ENCODE results near the gene GAB2.

Gene GAB2

DNA sequence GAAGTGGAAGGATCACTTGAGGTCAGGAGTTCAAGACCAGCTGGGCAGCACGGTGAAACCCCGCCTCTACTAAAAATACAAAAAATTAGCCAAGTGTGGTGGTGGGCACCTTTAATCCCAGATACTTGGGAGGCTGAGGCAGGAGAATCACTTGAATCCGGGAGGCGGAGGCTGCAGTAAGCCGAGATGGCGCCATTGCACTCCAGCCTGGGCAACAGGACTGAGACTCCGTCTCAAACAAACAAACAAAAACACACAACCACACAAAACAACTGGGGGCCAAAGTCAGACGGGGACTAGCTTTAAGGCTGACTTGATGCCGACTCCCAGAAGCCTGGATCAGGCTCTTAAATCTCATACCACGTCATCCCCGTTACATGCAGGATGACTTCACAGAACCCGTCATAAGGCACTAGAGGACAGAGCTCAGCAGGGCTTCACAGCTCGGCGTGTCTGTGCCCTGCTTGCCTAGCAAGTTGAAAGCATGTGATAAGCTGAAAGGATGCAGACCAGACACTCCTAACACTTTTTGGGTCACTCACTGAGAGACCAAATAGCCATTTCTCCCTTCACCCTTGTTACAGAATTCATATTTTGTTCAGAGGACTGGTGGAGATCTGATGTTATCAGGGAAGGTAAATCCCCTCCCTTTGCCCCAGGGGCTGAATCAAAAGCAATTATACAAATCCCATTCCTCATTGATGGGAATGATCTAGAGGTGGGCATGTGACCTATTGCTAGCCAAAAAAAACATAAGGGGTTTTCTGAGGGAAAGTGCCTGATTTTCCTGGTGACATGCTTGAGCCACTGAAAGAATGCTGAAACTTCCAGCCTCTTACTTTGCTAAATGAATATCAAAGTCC lies 65.4 kb downstream of the GAB2 start:
- DNase-seq (ENCODE audit: extremely low read depth, insufficient read length) = no peak
- no peak overlapping the region for H3K4me3 ChIP-seq (replicated peaks; ENCODE audit: low read depth, low read length)
- TF ChIP-seq, protein P1, sequence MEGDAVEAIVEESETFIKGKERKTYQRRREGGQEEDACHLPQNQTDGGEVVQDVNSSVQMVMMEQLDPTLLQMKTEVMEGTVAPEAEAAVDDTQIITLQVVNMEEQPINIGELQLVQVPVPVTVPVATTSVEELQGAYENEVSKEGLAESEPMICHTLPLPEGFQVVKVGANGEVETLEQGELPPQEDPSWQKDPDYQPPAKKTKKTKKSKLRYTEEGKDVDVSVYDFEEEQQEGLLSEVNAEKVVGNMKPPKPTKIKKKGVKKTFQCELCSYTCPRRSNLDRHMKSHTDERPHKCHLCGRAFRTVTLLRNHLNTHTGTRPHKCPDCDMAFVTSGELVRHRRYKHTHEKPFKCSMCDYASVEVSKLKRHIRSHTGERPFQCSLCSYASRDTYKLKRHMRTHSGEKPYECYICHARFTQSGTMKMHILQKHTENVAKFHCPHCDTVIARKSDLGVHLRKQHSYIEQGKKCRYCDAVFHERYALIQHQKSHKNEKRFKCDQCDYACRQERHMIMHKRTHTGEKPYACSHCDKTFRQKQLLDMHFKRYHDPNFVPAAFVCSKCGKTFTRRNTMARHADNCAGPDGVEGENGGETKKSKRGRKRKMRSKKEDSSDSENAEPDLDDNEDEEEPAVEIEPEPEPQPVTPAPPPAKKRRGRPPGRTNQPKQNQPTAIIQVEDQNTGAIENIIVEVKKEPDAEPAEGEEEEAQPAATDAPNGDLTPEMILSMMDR (IDR thresholded peaks at IDR 0.05; ENCODE audit: insufficient read depth, low read length, poor library complexity, severe bottlenecking) = no peak

DNA sequence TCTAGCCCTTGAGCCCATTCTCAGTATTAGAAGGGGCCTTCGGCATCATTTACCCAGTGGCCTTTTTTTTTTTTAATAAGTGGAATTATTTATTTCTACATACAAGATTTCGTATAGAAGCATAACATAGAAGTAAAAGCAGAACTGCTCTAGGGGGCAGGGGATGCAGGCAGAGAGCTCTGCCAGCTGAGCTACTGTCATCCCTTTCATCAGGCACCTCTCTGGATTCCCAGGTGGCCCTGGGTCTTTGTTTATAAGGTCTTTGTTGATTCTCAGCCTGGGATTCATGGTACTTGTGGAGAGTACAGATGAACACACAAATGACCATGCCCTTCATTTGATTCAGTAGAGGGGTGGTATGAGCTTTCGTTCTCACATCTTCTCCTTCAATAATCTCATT lies 66.4 kb downstream of the GAB2 start:
- DNase-seq (ENCODE audit: extremely low read depth, insufficient read length) = no peak
- Histone ChIP-seq H3K4me3 (replicated peaks; ENCODE audit: low read depth, low read length) (no peak overlapping the region), H3K36me3 (ENCODE audit: control insufficient read depth, insufficient read depth, low read length) (no peaks in the 10 kb centered on the region), H3K27me3 (replicated peaks; ENCODE audit: control insufficient read depth, insufficient read depth, low read length) (no peaks in the 10 kb centered on the region)
- TF ChIP-seq, protein P1 (IDR thresholded peaks at IDR 0.05; ENCODE audit: insufficient read depth, low read length, poor library complexity, severe bottlenecking) = no peak

More for the DNA sequence above, 65.4 kb downstream of the GAB2 start:
- no peaks in the 10 kb centered on the region for H3K36me3 ChIP-seq (ENCODE audit: control insufficient read depth, insufficient read depth, low read length)
- no peaks in the 10 kb centered on the region for H3K27me3 ChIP-seq (replicated peaks; ENCODE audit: control insufficient read depth, insufficient read depth, low read length)

DNA sequence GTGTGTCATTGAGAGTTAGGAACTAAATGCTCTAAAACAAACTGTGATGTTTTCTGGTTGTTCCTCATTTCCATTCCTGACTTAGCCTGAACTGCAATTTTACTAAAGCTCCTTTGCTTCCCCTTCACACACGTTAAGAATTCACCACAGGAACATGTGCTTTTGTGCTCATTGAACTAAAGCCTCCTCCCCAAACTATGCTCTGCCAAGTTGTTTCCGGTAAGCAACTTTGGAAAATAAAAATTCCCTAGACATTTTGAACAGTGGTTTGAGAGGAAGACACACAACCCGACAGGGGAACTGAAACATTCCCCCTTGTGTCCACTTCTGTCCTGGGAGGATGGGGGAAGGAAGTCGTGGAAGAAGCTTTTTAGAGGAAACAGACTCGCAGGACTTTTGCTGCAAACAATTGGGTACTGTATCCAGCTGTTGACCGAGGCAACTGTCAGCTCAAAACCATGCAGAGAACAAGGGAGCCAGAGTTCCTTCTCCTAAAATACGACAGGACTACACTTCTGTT lies 66.9 kb downstream of the GAB2 start:
- Histone ChIP-seq H3K4me3 (replicated peaks; ENCODE audit: low read depth, low read length) (no peak overlapping the region), H3K27me3 (replicated peaks; ENCODE audit: control insufficient read depth, insufficient read depth, low read length) (no peaks in the 10 kb centered on the region), H3K36me3 (ENCODE audit: control insufficient read depth, insufficient read depth, low read length) (no peaks in the 10 kb centered on the region)
- no peak for DNase-seq (ENCODE audit: extremely low read depth, insufficient read length)
- TF ChIP-seq, protein P1 (IDR thresholded peaks at IDR 0.05; ENCODE audit: insufficient read depth, low read length, poor library complexity, severe bottlenecking) = no peak

DNA sequence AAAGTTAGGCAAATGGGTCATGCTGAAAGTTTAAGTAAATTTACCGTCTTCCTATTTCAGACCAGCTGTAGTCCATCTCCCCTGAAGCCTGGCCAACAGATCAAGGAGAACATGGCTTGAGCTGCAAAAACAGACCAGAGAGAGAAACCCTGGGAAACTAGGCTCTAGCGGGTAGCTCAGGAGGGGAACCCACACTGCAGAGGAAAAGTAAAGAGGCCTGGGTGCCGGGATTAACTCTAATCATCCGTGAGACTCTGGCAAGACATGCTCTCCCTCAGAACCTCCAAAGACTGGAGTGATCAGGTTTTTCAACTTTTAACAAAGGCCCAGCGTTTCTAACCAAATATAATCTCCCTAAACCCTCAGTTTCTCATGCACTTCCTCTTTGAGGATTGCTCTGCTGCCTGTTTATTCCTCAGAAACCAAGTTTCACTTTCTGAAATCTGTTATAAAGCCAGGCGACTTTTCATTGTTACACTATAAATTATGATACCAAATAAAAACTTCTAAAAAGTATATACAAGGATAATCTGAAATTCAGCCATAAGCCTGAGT lies 67.5 kb downstream of the GAB2 start:
- H3K36me3 ChIP-seq (ENCODE audit: control insufficient read depth, insufficient read depth, low read length) = no peaks in the 10 kb centered on the region
- no peak for DNase-seq (ENCODE audit: extremely low read depth, insufficient read length)
- TF ChIP-seq, protein P1 (IDR thresholded peaks at IDR 0.05; ENCODE audit: insufficient read depth, low read length, poor library complexity, severe bottlenecking) = no peak
- no peak overlapping the region for H3K4me3 ChIP-seq (replicated peaks; ENCODE audit: low read depth, low read length)
- H3K27me3 ChIP-seq (replicated peaks; ENCODE audit: control insufficient read depth, insufficient read depth, low read length) = no peaks in the 10 kb centered on the region

DNA sequence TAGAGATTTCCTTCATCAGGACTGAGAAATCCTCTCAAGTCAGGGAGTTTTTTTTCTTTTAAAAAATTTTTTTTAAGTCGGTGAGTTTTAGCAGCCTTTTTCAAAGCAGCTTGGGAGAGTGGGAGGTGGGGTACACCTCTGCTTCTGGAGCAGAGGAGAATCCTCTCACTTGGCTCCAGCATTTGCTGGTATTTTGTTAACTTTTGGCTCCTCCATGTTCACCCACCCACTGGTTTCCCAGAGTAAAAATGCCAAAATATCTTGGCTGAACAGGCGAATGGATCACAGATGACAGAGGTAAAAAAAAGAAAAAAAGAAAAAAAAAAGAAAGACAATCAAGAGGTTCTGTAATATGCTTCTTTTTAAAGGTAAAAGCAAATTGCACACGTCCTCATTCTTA lies 68.0 kb downstream of the GAB2 start:
- no peaks in the 10 kb centered on the region for H3K36me3 ChIP-seq (ENCODE audit: control insufficient read depth, insufficient read depth, low read length)
- no peaks in the 10 kb centered on the region for H3K27me3 ChIP-seq (replicated peaks; ENCODE audit: control insufficient read depth, insufficient read depth, low read length)
- no peak for DNase-seq (ENCODE audit: extremely low read depth, insufficient read length)
- H3K4me3 ChIP-seq (replicated peaks; ENCODE audit: low read depth, low read length) = no peak overlapping the region
- TF ChIP-seq, protein P1 (IDR thresholded peaks at IDR 0.05; ENCODE audit: insufficient read depth, low read length, poor library complexity, severe bottlenecking) = no peak
